IMR-90 (cell line): Measurements from ENCODE around the gene KCNJ6. TPM values are rescaled to one million over a fixed set of nuclear protein-coding genes. Genes with fewer than 3 reads are reported as not detected.

Experiments
- ATAC-seq: fragments of 200-7000 bp; cut with Tn5 transposase; 2 replicates; pipeline ENCODE4 v1.9.1; 2020; ENCODE audit warnings: low read depth, mild to moderate bottlenecking, moderate library complexity
- BruUV-seq: library from RNA; stranded (reverse); fragments of 400-500 nt; replicated peaks from 2 replicates; lab custom pipeline; 2021; lab: Mats Ljungman, UMichigan
- CTCF ChIA-PET: fragments of 300-600 bp; formaldehyde crosslinking; extraction: SDS; loops from one replicate; lab custom pipeline; 2021; ENCODE audit warnings: antibody characterized with exemption; lab: Yijun Ruan, JAX
- POLR2A ChIA-PET: fragments of 300-600 bp; sonication (Branson Sonifier 250); formaldehyde crosslinking; loops from one replicate; lab custom pipeline; 2022; ENCODE audit warnings: antibody characterized with exemption; ENCODE audit not compliant: unreplicated experiment; lab: Charles Lee
- DNase-seq: peaks from one replicate; pipeline ENCODE4 v3.0.0; 2013
- H2AFZ ChIP-seq: replicated peaks from 2 replicates; pipeline ENCODE3; 2013; ENCODE audit warnings: low read length, mild to moderate bottlenecking; ENCODE audit not compliant: poor library complexity
- H2AK5ac ChIP-seq: 2 replicates; pipeline ENCODE4 v1.6.1; 2013; ENCODE audit warnings: low read depth, low read length, inconsistent platforms
- H2AK9ac ChIP-seq: replicated peaks from 2 replicates; pipeline ENCODE3; 2013; ENCODE audit warnings: mild to moderate bottlenecking, low read depth, low read length, moderate library complexity; ENCODE audit not compliant: poor library complexity
- H2BK120ac ChIP-seq: 2 replicates; pipeline ENCODE4 v1.6.1; 2013; ENCODE audit warnings: low read depth, low read length, inconsistent platforms
- H2BK15ac ChIP-seq: 3 replicates; pipeline ENCODE4 v1.6.1; 2013; ENCODE audit warnings: low read depth, low read length, inconsistent platforms
- H2BK20ac ChIP-seq: 2 replicates; pipeline ENCODE4 v1.6.1; 2013; ENCODE audit warnings: low read depth, mild to moderate bottlenecking, inconsistent platforms, low read length, moderate library complexity
- H2BK5ac ChIP-seq: 2 replicates; pipeline ENCODE4 v1.6.1; 2013; ENCODE audit warnings: mild to moderate bottlenecking, low read depth, low read length, inconsistent platforms; ENCODE audit not compliant: poor library complexity, severe bottlenecking
- H3K14ac ChIP-seq: replicated peaks from 2 replicates; pipeline ENCODE4 v1.6.1; 2013; ENCODE audit warnings: low read depth, low read length, inconsistent platforms
- H3K18ac ChIP-seq: 2 replicates; pipeline ENCODE4 v1.6.1; 2013; ENCODE audit warnings: low read depth, low read length, control low read depth
- H3K23ac ChIP-seq: 2 replicates; pipeline ENCODE4 v1.6.1; 2013; ENCODE audit warnings: low read depth, low read length, inconsistent platforms
- H3K27ac ChIP-seq: 2 replicates; pipeline ENCODE4 v1.5.1; 2013; ENCODE audit warnings: mild to moderate bottlenecking, control low read depth, low read length; ENCODE audit not compliant: insufficient read depth
- H3K27me3 ChIP-seq: 2 replicates; pipeline ENCODE4 v1.6.1; 2013; ENCODE audit warnings: low read length; ENCODE audit not compliant: control insufficient read depth, insufficient read depth
- H3K36me3 ChIP-seq: 2 replicates; pipeline ENCODE4 v1.6.1; 2013; ENCODE audit warnings: low read length, mixed read lengths; ENCODE audit not compliant: control insufficient read depth, insufficient read depth
- H3K4ac ChIP-seq: 2 replicates; pipeline ENCODE4 v1.6.1; 2013; ENCODE audit warnings: low read depth, low read length, inconsistent platforms
- H3K4me1 ChIP-seq: 2 replicates; pipeline ENCODE4 v1.6.1; 2013; ENCODE audit warnings: low read length, mixed read lengths; ENCODE audit not compliant: control insufficient read depth, insufficient read depth
- H3K4me2 ChIP-seq: 2 replicates; pipeline ENCODE4 v1.6.1; 2013; ENCODE audit warnings: low read depth, mild to moderate bottlenecking, control low read depth, low read length, moderate library complexity
- H3K4me3 ChIP-seq: 2 replicates; pipeline ENCODE4 v1.5.1; 2013; ENCODE audit warnings: low read depth, mild to moderate bottlenecking, control low read depth, low read length, moderate library complexity; ENCODE audit not compliant: insufficient read depth
- H3K56ac ChIP-seq: 2 replicates; pipeline ENCODE4 v1.6.1; 2013; ENCODE audit warnings: low read length, inconsistent platforms; ENCODE audit not compliant: insufficient read depth; ENCODE audit errors: extremely low read depth
- H3K79me1 ChIP-seq, 2 experiments: 2 replicates each; pipeline ENCODE4 v1.6.1; 2013; ENCODE audit warnings: low read length in 2 of 2, inconsistent platforms in 1 of 2, low read depth in 1 of 2
- H3K9ac ChIP-seq: 2 replicates; pipeline ENCODE4 v1.6.1; 2013; ENCODE audit warnings: low read depth, low read length, control low read depth
- H3K9me1 ChIP-seq: 2 replicates; pipeline ENCODE4 v1.6.1; 2013; ENCODE audit warnings: low read length, inconsistent platforms; ENCODE audit not compliant: insufficient read depth
- H3K9me3 ChIP-seq: 2 replicates; pipeline ENCODE4 v1.6.1; 2013; ENCODE audit warnings: low read length; ENCODE audit not compliant: control insufficient read depth, insufficient read depth
- H4K20me1 ChIP-seq: 2 replicates; pipeline ENCODE4 v1.6.1; 2013; ENCODE audit warnings: low read length, inconsistent platforms; ENCODE audit not compliant: insufficient read depth
- H4K5ac ChIP-seq: 2 replicates; pipeline ENCODE4 v1.6.1; 2013; ENCODE audit warnings: mild to moderate bottlenecking, low read depth, low read length, control low read depth
- H4K8ac ChIP-seq, 2 experiments: 2 replicates each; pipeline ENCODE4 v1.6.1; 2013; ENCODE audit warnings: low read depth in 2 of 2, low read length in 2 of 2, control low read depth in 1 of 2, inconsistent platforms in 1 of 2
- H4K91ac ChIP-seq: 2 replicates; pipeline ENCODE4 v1.6.1; 2013; ENCODE audit warnings: low read depth, low read length, inconsistent platforms; ENCODE audit not compliant: insufficient read depth
- CHD1 ChIP-seq: IDR thresholded peaks from 2 replicates; pipeline ENCODE4 v1.6.1; 2012; ENCODE audit warnings: low read depth, low read length, improper control_type of control experiment
- CTCF ChIP-seq: conservative IDR thresholded peaks from 2 replicates; pipeline ENCODE4 v1.5.1; 2012; ENCODE audit warnings: mild to moderate bottlenecking, low read depth, low read length, improper control_type of control experiment
- MAFK ChIP-seq: IDR thresholded peaks from 2 replicates; pipeline ENCODE4 v1.6.1; 2012; ENCODE audit warnings: low read depth, low read length, improper control_type of control experiment
- MAZ ChIP-seq: IDR thresholded peaks from 2 replicates; pipeline ENCODE4 v1.6.1; 2012; ENCODE audit warnings: low read depth, mild to moderate bottlenecking, low read length, improper control_type of control experiment, moderate library complexity, borderline replicate concordance
- NFE2L2 ChIP-seq: fragments of 150-350 bp; IDR thresholded peaks from 2 replicates; pipeline ENCODE4 v1.6.1; 2016; ENCODE audit warnings: low read depth, mild to moderate bottlenecking, low read length
- POLR2A ChIP-seq: IDR thresholded peaks from 2 replicates; pipeline ENCODE4 v1.6.1; 2012; ENCODE audit warnings: mild to moderate bottlenecking, low read depth, low read length
- RAD21 ChIP-seq: IDR thresholded peaks from 2 replicates; pipeline ENCODE4 v1.6.1; 2012; ENCODE audit warnings: low read length, improper control_type of control experiment
- RFX5 ChIP-seq: IDR thresholded peaks from 2 replicates; pipeline ENCODE4 v1.8.0; 2012; ENCODE audit warnings: low read depth, mild to moderate bottlenecking, low read length, moderate library complexity
- WGBS, 2 experiments: methylation state at CpG; one replicate each; pipeline versions ENCODE4 v1.1.5 to v1.1.7; 2013; ENCODE audit warnings: missing lambda C conversion rate in 2 of 2; ENCODE audit not compliant: insufficient read length in 1 of 2; ENCODE audit errors: extremely low coverage in 2 of 2; 5-methylcytosine and 5-hydroxymethylcytosine counted together
- dilution Hi-C: fragments of 300-500 bp; cut with HindIII; formaldehyde crosslinking; loops from one replicate; pipeline ENCODE4 v1.14.3; 2018; ENCODE audit warnings: low sequenced_read_pairs; ENCODE audit not compliant: unreplicated experiment
- in situ Hi-C: fragments of 300-500 bp; cut with MboI; formaldehyde crosslinking; loops from 3 replicates; pipeline ENCODE4 v1.14.3; 2019; ENCODE audit warnings: low sequenced_read_pairs, inconsistent platforms, mixed read lengths
- intact Hi-C: fragments of 100-400 bp; cut with micrococcal nuclease; formaldehyde crosslinking; loops from 2 replicates; pipeline ENCODE4 v1.10.0; 2022
- polyA plus RNA-seq, 3 experiments: library from polyadenylated mRNA; depleted of rRNA; stranded (reverse); fragments of >200 nt; gene quantifications; 2 replicates each; pipeline ENCODE4 v1.2.3, GENCODE V29; 2012; ENCODE audit warnings: low replicate concordance in 1 of 3
- total RNA-seq: library from RNA; depleted of rRNA; stranded (reverse); fragments of >200 nt; gene quantifications from 2 replicates; pipeline ENCODE4 v1.2.3, GENCODE V29; 2012

The KCNJ6 gene
- total and polyA plus RNA-seq, 2 of the 4 experiments (the other 2 are of a cell fraction), result under 0.01 to 0.02 TPM

GRCh38 chr21:37627074-37627473 lies 289.2 kb downstream of the KCNJ6 start:
- H3K9me1 ChIP-seq, result no peaks in the 10 kb centered on the region

More at GRCh38 chr21:37627074-37627473, 289.2 kb downstream of the KCNJ6 start:
- Histone ChIP-seq H3K27ac (no peak overlapping the region), H2BK20ac (no peak overlapping the region), H3K79me1 (no peaks in the 10 kb centered on the region), H3K9me3 (no peaks in the 10 kb centered on the region), H4K91ac (no peak overlapping the region), H4K5ac (no peak overlapping the region), H3K9ac (no peak overlapping the region), H2BK5ac (no peak overlapping the region), H3K18ac (no peak overlapping the region), H2AK9ac (no peak overlapping the region), H2AFZ (no peak overlapping the region), H4K8ac (no peak overlapping the region), H3K23ac (no peak overlapping the region), H3K4ac (no peak overlapping the region), H2BK120ac (no peak overlapping the region), H2BK15ac (no peak overlapping the region), H3K4me3 (no peak overlapping the region), H3K27me3 (peaks cover 22% of the 10 kb centered on the region), H3K4me1 (no peaks in the 10 kb centered on the region), H3K36me3 (no peaks in the 10 kb centered on the region), H3K4me2 (no peak overlapping the region), H3K56ac (no peak overlapping the region), H3K14ac (no peak overlapping the region), H2AK5ac (no peak overlapping the region), H4K20me1 (no peaks in the 10 kb centered on the region)
- DNase-seq (no peak), ATAC-seq (no peak)
- POLR2A ChIA-PET, result no interaction called here
- dilution Hi-C loops, result no loop called here
- intact Hi-C loops, result no loop called here
- in situ Hi-C loops, result no loop called here
- WGBS, 2 experiments, result no CpG with 5 or more reads among the region's 4 CpGs
- no TSS peak for BruUV-seq
- TF ChIP-seq MAFK (no peak), POLR2A (no peak), RFX5 (no peak), MAZ (no peak), CHD1 (no peak), NFE2L2 (no peak), RAD21 (no peak), CTCF (no peak)
- CTCF ChIA-PET, result no interaction called here
